Lower leg skin (tissue), 4 donors: Measurements from ENCODE around the gene YOD1. TPM values are rescaled to one million over a fixed set of nuclear protein-coding genes. Genes with fewer than 3 reads are reported as not detected.
A peak's percentile ranks its signal among the peaks of the same experiment; 100 is the strongest.

Source experiments
- DNase-seq, 2 donors: peaks; one replicate each; pipeline ENCODE4 v3.0.0-alpha.2; 2019; ENCODE audit warnings: low spot score in 2 of 2
- H3K4me3 ChIP-seq: fragments of 200-600 bp; sonication (generic); 2 replicates; pipeline ENCODE4 v1.5.1; 2017; ENCODE audit warnings: mild to moderate bottlenecking, low read depth; ENCODE audit not compliant: poor library complexity, severe bottlenecking
- CTCF ChIP-seq, 3 donors: fragments of 450-650 bp; IDR thresholded peaks; one replicate each; pipeline ENCODE4 v1.5.1; 2016; ENCODE audit warnings: antibody characterized with exemption in 3 of 3, mild to moderate bottlenecking in 3 of 3, moderate library complexity in 2 of 3
- POLR2A ChIP-seq, 2 donors: fragments of 450-650 bp; IDR thresholded peaks; one replicate each; pipeline ENCODE4 v1.6.1; 2016 to 2017; ENCODE audit warnings: antibody characterized with exemption in 2 of 2, mild to moderate bottlenecking in 1 of 2, moderate library complexity in 1 of 2
- WGBS, 2 donors: methylation state at CpG; one replicate each; pipeline ENCODE4 v1.1.5; 2018; 5-methylcytosine and 5-hydroxymethylcytosine counted together
- intact Hi-C: fragments of 100-400 bp; cut with DNase I; formaldehyde crosslinking; loops from one replicate; pipeline ENCODE4 v1.15.0; 2023; ENCODE audit warnings: low total_unique reads
- total RNA-seq, 4 donors: library from RNA; depleted of rRNA; stranded (reverse); fragments of >200 nt; gene quantifications; one replicate each; pipeline ENCODE4 v1.1.0, GENCODE V29; 2016

YOD1 gene
- total RNA-seq, 4 donors from 2014 or later: 47.5 to 91.8 (median 65.5) TPM

- DNase-seq: peak; percentile 89 to 99
- intact Hi-C loops: no loop called here
- WGBS, 2 donors: 1 to 2% methylated on average over 38 to 44 of the region's 47 CpGs
Observed at GRCh38 chr1:207050480-207051190, 373 bp downstream of the YOD1 start.

GRCh38 chr1:207049974-207050391, 1.0 kb downstream of the YOD1 start:
- intact Hi-C loops: no loop called here
- no peak for TF ChIP-seq POLR2A (IDR thresholded peaks at IDR 0.05)
- TF ChIP-seq CTCF (IDR thresholded peaks at IDR 0.05): peak in 1 of 3 donors; percentile 14
- peak overlapping the region; percentile 98 for H3K4me3 ChIP-seq
- WGBS, 2 donors: 0 to 1% methylated on average over 6 of the region's 6 CpGs
- no peak for DNase-seq

More at GRCh38 chr1:207050480-207051190, 373 bp downstream of the YOD1 start:
- peak overlapping the region; percentile 98 for H3K4me3 ChIP-seq
- TF ChIP-seq POLR2A (IDR thresholded peaks at IDR 0.05): no peak
- peak in 1 of 3 donors; percentile 13 for TF ChIP-seq CTCF (IDR thresholded peaks at IDR 0.05)

GRCh38 chr1:207049514-207049913, 1.5 kb downstream of the YOD1 start:
- TF ChIP-seq POLR2A (IDR thresholded peaks at IDR 0.05): no peak
- no peak for TF ChIP-seq CTCF (IDR thresholded peaks at IDR 0.05)
- DNase-seq: no peak
- intact Hi-C loops: no loop called here
- WGBS, 2 donors: 47 to 51% methylated on average over 8 of the region's 8 CpGs
- no peak overlapping the region for H3K4me3 ChIP-seq

GRCh38 chr1:207049054-207049453, 2.0 kb downstream of the YOD1 start:
- 75 to 85% methylated on average over 4 of the region's 4 CpGs for whole genome bisulfite sequencing, 2 donors
- H3K4me3 ChIP-seq: no peak overlapping the region
- TF ChIP-seq POLR2A (IDR thresholded peaks at IDR 0.05): no peak
- TF ChIP-seq CTCF (IDR thresholded peaks at IDR 0.05): no peak
- intact Hi-C loops: no loop called here
- DNase-seq: no peak

- DNase-seq: no peak
- TF ChIP-seq POLR2A (IDR thresholded peaks at IDR 0.05) (no peak), CTCF (IDR thresholded peaks at IDR 0.05) (no peak)
- WGBS, 2 donors: 86 to 88% methylated on average over 6 of the region's 6 CpGs
- intact Hi-C loops: no loop called here
- H3K4me3 ChIP-seq: no peak overlapping the region
Observed at GRCh38 chr1:207048041-207048440, 3.0 kb downstream of the YOD1 start.

GRCh38 chr1:207047505-207047904, 3.5 kb downstream of the YOD1 start:
- intact Hi-C loops: no loop called here
- DNase-seq: no peak
- WGBS, 2 donors: 95 to 96% methylated on average over 1 of the region's 1 CpG
- H3K4me3 ChIP-seq: no peak overlapping the region
- TF ChIP-seq CTCF (IDR thresholded peaks at IDR 0.05) (no peak), POLR2A (IDR thresholded peaks at IDR 0.05) (no peak)
